Liver (tissue), 9 donors: ENCODE data around the gene ARHGAP9. TPM values are rescaled to one million over a fixed set of nuclear protein-coding genes. Genes with fewer than 3 reads are reported as not detected.
"Not testable (repeated sequence)": the region's sequence is repeated elsewhere in the genome, so short reads cannot be mapped to it uniquely, and the experiment has no call there.

Source experiments
- DNase-seq: peaks from one replicate; pipeline ENCODE4 v3.0.0-alpha.2; 2017; ENCODE audit warnings: low spot score
- H3K27ac ChIP-seq, 2 donors: one replicate each; pipeline ENCODE4 v1.7.0; 2013; ENCODE audit warnings: inconsistent platforms in 2 of 2, low read length in 2 of 2, control low read depth in 1 of 2, low read depth in 1 of 2, mild to moderate bottlenecking in 1 of 2
- H3K27me3 ChIP-seq, 4 donors: one replicate each; pipeline versions ENCODE4 v1.6.1 to v1.7.0; 2013; ENCODE audit warnings: low read length in 3 of 4, inconsistent platforms in 1 of 4, mild to moderate bottlenecking in 1 of 4, moderate library complexity in 1 of 4; ENCODE audit not compliant: control insufficient read depth in 4 of 4, insufficient read depth in 4 of 4
- H3K36me3 ChIP-seq, 4 donors: one replicate each; pipeline versions ENCODE4 v1.6.1 to v1.7.0; 2013; ENCODE audit warnings: low read length in 3 of 4, mild to moderate bottlenecking in 3 of 4, low read depth in 1 of 4, moderate library complexity in 1 of 4; ENCODE audit not compliant: control insufficient read depth in 4 of 4, insufficient read depth in 3 of 4
- H3K4me1 ChIP-seq, 4 donors: one replicate each; pipeline versions ENCODE4 v1.6.1 to v1.7.0; 2013; ENCODE audit warnings: low read length in 3 of 4, mild to moderate bottlenecking in 3 of 4, moderate library complexity in 1 of 4; ENCODE audit not compliant: control insufficient read depth in 4 of 4, insufficient read depth in 4 of 4
- H3K4me3 ChIP-seq, 3 donors: one replicate each; pipeline versions ENCODE4 v1.6.1 to v1.7.0; 2013; ENCODE audit warnings: low read length in 3 of 3, control low read depth in 1 of 3, low read depth in 1 of 3, mild to moderate bottlenecking in 1 of 3
- H3K9ac ChIP-seq, 2 donors: one replicate each; pipeline ENCODE4 v1.7.0; 2013; ENCODE audit warnings: low read length in 2 of 2, mild to moderate bottlenecking in 2 of 2, moderate library complexity in 2 of 2, control low read depth in 1 of 2, low read depth in 1 of 2
- H3K9me3 ChIP-seq, 4 donors: one replicate each; pipeline versions ENCODE4 v1.6.1 to v1.7.0; 2013; ENCODE audit warnings: low read length in 3 of 4; ENCODE audit not compliant: control insufficient read depth in 4 of 4
- FOXA1 ChIP-seq: IDR thresholded peaks from 2 replicates; pipeline ENCODE4 v1.6.1; 2016; ENCODE audit warnings: antibody characterized with exemption
- GABPA ChIP-seq, 2 donors: IDR thresholded peaks in 1 of 2; conservative IDR thresholded peaks in 1 of 2; 2 replicates each; pipeline ENCODE4 v1.6.1; 2016; ENCODE audit warnings: antibody characterized with exemption in 2 of 2, mild to moderate bottlenecking in 1 of 2, moderate library complexity in 1 of 2
- JUND ChIP-seq, 2 donors: IDR thresholded peaks; 2 replicates each; pipeline ENCODE4 v1.6.1; 2016; ENCODE audit warnings: antibody characterized with exemption in 2 of 2
- TAF1 ChIP-seq: conservative IDR thresholded peaks from 2 replicates; pipeline ENCODE4 v1.6.1; 2016; ENCODE audit warnings: antibody characterized with exemption, mild to moderate bottlenecking
- YY1 ChIP-seq: IDR thresholded peaks from 2 replicates; pipeline ENCODE4 v1.6.1; 2016; ENCODE audit warnings: antibody characterized with exemption, mild to moderate bottlenecking
- WGBS: extraction: QIAGEN DNeasy Blood & Tissue Kit; methylation state at CpG from one replicate; pipeline ENCODE4 v1.1.7; 2013; 5-methylcytosine and 5-hydroxymethylcytosine counted together
- polyA plus RNA-seq, 2 donors: library from polyadenylated mRNA; stranded (reverse) in 1 of 2; unstranded in 1 of 2; fragments of 200-250 nt in 1 of 2; fragments of >200 nt in 1 of 2; fragmentation: Nextera tagmentation in 1 of 2; extraction: Ambion mirVana in 1 of 2; gene quantifications; one replicate each; pipeline versions ENCODE4 v1.2.1 to v1.2.3, GENCODE V29; 2013 to 2015
- total RNA-seq, 2 donors: library from RNA; depleted of rRNA; stranded (reverse); fragments of >200 nt; gene quantifications; one replicate each; pipeline ENCODE4 v1.2.3, GENCODE V29; 2014
- TF ChIP-seq, protein P1 (sequence below): IDR thresholded peaks from 2 replicates; pipeline ENCODE4 v1.6.1; 2016; ENCODE audit warnings: antibody characterized with exemption
- TF ChIP-seq, protein P2 (sequence below): IDR thresholded peaks from 2 replicates; pipeline ENCODE4 v1.6.1; 2016; ENCODE audit warnings: antibody characterized with exemption
- TF ChIP-seq, protein P3 (sequence below): fragments of 150-350 bp; IDR thresholded peaks from 2 replicates; pipeline ENCODE4 v1.5.1; 2017; ENCODE audit warnings: improper control_type of control experiment, low read depth, low read length; ENCODE audit not compliant: missing input control
- TF ChIP-seq, protein P4 (sequence below): IDR thresholded peaks from 2 replicates; pipeline ENCODE4 v1.6.1; 2016; ENCODE audit warnings: antibody characterized with exemption
- donor health status: healthy.
- donor health status: healthy.
- donor health status: healthy.
- donor health status: healthy.
- donor health status: healthy.

ARHGAP9 gene
- total and polyA plus RNA-seq, 4 donors: 3.0 to 12.0 (median 7.1) TPM

DNA sequence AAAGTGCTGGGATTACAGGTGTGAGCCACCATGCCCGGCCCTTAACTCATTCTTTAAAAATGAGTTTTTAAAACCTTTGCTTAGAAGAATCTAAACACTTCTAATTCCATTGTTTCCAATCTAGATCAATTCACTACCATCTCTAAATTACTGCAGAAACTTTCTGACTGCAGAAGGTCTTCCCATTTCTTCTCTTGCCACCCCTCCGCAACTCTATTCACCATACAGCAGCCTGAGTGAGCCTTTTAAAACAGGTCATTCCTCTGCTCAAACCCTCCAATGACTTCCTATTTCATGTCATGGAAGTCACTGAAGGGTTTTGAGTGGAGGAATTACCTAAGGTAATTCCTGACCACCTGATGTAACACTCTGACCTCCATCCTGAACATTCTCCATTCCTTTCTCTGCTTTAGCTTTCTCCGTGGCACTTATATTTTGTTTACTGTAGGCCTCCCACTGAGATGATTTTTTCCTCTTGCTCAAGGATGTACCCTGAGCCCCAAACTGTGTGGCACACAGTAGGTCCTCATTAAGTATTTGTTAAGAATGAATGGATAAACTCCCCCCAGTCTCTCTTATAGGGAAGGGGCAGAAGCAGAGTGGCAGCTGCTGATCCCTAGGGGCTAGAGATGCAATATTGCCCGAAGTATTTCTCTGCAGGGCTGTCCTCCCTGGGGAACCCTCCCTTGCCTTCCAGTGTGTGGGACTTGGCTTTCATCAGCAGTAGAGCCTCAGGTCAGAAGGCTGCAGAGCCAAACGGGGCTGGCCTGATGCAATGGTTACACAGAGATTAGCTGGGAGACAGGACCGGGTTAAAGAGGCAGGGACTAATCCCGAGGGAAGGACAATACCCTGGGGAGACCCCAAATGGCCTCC lies 39.5 kb upstream of the ARHGAP9 start:
- H3K36me3 ChIP-seq: peaks cover 3 to 35% (median 33%) of the 10 kb centered on the region in 4 donors
- H3K4me1 ChIP-seq: peaks cover 7 to 49% (median 28%) of the 10 kb centered on the region in 4 donors
- no peaks in the 10 kb centered on the region for H3K27me3 ChIP-seq
- peak overlapping the region; percentile 94 to 95 for H3K27ac ChIP-seq
- WGBS: 22% methylated on average over 7 of the region's 7 CpGs
- TF ChIP-seq YY1: peak; percentile 10
- TF ChIP-seq, protein P1, sequence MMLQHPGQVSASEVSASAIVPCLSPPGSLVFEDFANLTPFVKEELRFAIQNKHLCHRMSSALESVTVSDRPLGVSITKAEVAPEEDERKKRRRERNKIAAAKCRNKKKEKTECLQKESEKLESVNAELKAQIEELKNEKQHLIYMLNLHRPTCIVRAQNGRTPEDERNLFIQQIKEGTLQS: peak; percentile 23
- TF ChIP-seq GABPA (IDR thresholded peaks at IDR 0.05 in 1 of 2, conservative IDR thresholded peaks at IDR 0.05 in 1 of 2): no peak
- peak; percentile 41 for DNase-seq
- H3K9me3 ChIP-seq: no peaks in the 10 kb centered on the region
- H3K4me3 ChIP-seq: peak overlapping the region; percentile 88 to 98 (median 97)
- peak overlapping the region; percentile 80 to 89 for H3K9ac ChIP-seq

DNA sequence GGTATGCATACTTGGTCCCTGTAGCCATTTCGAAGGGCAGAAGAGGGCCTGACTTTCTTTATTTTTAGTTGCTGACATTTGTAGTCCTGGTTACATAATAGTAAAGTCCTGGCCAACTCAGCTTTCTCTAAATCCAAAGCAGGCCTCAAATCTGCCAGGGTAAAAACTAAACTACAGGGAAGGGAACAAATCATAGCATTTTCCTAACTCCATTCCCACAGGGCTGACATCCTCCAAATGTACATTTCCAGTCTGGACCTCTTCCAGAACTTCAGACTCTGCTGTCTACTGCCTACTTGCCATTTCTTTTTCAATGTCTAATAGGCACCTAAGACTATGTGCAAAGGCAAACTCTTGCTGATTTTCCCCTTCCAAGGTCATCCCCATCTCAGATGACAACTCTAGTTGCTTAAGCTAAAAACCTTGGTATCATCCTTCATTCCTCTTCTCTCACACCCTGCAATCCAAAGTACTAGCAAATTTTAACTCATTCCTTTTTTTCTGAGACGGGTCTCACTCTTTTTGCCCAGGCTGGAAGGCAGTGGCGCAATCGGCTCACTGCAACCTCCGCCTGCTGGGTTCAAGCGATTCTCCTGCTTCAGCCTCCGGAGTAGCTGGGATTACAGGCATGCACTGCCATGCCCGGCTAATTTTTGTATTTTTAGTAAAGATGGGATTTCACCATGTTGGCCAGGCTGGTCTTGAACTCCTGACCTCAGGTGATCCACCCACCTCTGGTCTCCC lies 38.7 kb upstream of the ARHGAP9 start:
- Histone ChIP-seq H3K4me3 (peak overlapping the region in 2 of 3 donors; percentile 2 to 88), H3K4me1 (peaks cover 4 to 41% (median 20%) of the 10 kb centered on the region in 4 donors)

DNA sequence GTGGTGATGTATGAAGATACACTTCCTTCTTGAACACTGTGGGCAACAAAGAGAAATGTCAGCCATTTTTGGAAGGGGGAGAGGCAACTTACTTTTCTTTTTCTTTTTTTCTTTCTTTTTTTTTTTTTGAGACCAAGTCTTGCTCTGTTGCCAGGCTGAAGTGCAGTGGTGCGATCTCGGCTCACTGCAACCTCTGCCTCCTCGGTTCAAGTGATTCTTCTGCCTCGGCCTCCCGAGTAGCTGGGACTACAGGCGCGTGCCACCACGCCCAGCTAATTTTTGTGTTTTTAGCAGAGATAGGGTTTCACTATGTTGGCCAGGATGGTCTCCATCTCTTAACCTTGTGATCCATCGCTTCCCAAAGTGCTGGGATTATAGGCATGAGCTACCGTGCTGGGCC lies 38.1 kb upstream of the ARHGAP9 start:
- not testable (repeated sequence) for H3K4me3 ChIP-seq, H3K9ac ChIP-seq

More for the DNA sequence above, 38.7 kb upstream of the ARHGAP9 start:
- no peak for DNase-seq
- Histone ChIP-seq H3K27me3 (no peaks in the 10 kb centered on the region), H3K9ac (no peak overlapping the region), H3K27ac (peak overlapping the region; percentile 25 to 94), H3K36me3 (peaks cover 3 to 37% (median 35%) of the 10 kb centered on the region in 4 donors), H3K9me3 (no peaks in the 10 kb centered on the region)
- TF ChIP-seq JUND (IDR thresholded peaks at IDR 0.05) (no peak), FOXA1 (no peak), TAF1 (no peak)
- TF ChIP-seq, protein P2, sequence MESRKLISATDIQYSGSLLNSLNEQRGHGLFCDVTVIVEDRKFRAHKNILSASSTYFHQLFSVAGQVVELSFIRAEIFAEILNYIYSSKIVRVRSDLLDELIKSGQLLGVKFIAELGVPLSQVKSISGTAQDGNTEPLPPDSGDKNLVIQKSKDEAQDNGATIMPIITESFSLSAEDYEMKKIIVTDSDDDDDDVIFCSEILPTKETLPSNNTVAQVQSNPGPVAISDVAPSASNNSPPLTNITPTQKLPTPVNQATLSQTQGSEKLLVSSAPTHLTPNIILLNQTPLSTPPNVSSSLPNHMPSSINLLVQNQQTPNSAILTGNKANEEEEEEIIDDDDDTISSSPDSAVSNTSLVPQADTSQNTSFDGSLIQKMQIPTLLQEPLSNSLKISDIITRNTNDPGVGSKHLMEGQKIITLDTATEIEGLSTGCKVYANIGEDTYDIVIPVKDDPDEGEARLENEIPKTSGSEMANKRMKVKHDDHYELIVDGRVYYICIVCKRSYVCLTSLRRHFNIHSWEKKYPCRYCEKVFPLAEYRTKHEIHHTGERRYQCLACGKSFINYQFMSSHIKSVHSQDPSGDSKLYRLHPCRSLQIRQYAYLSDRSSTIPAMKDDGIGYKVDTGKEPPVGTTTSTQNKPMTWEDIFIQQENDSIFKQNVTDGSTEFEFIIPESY: no peak
- TF ChIP-seq, protein P3, sequence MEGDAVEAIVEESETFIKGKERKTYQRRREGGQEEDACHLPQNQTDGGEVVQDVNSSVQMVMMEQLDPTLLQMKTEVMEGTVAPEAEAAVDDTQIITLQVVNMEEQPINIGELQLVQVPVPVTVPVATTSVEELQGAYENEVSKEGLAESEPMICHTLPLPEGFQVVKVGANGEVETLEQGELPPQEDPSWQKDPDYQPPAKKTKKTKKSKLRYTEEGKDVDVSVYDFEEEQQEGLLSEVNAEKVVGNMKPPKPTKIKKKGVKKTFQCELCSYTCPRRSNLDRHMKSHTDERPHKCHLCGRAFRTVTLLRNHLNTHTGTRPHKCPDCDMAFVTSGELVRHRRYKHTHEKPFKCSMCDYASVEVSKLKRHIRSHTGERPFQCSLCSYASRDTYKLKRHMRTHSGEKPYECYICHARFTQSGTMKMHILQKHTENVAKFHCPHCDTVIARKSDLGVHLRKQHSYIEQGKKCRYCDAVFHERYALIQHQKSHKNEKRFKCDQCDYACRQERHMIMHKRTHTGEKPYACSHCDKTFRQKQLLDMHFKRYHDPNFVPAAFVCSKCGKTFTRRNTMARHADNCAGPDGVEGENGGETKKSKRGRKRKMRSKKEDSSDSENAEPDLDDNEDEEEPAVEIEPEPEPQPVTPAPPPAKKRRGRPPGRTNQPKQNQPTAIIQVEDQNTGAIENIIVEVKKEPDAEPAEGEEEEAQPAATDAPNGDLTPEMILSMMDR: no peak
- TF ChIP-seq, protein P4, sequence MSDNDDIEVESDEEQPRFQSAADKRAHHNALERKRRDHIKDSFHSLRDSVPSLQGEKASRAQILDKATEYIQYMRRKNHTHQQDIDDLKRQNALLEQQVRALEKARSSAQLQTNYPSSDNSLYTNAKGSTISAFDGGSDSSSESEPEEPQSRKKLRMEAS: no peak
- WGBS: 48% methylated on average over 8 of the region's 8 CpGs

More for the DNA sequence above, 38.1 kb upstream of the ARHGAP9 start:
- not testable (repeated sequence) for DNase-seq, H3K27ac ChIP-seq, H3K9me3 ChIP-seq, H3K27me3 ChIP-seq
- 93% methylated on average over 10 of the region's 10 CpGs for WGBS
- Histone ChIP-seq H3K4me1 (peaks cover 4 to 38% (median 19%) of the 10 kb centered on the region in 4 donors), H3K36me3 (peaks cover 3 to 43% (median 40%) of the 10 kb centered on the region in 4 donors)
